SU-DHL-6 (cell line): ENCODE data around the gene ABCA12.

ENCODE experiments used
- H2AFZ ChIP-seq: fragments of 200-600 bp; sonication (generic); 2 replicates; pipeline ENCODE4 v1.6.1; 2014; ENCODE audit warnings: low read depth, mild to moderate bottlenecking, moderate library complexity, mixed read lengths, antibody characterized with exemption, low read length; ENCODE audit not compliant: severe bottlenecking
- H3F3A ChIP-seq: fragments of 200-600 bp; shearing (Covaris generic); 2 replicates; pipeline ENCODE4 v1.6.0; 2016; ENCODE audit warnings: antibody characterized with exemption, mild to moderate bottlenecking; ENCODE audit not compliant: insufficient read depth
- H3K27ac ChIP-seq: fragments of 200-600 bp; sonication (generic); 2 replicates; pipeline ENCODE4 v1.5.1; 2016; ENCODE audit warnings: low read depth, mild to moderate bottlenecking, low read length, moderate library complexity, mixed read lengths
- H3K27me3 ChIP-seq: fragments of 200-600 bp; sonication (generic), shearing (Covaris generic); 2 replicates; pipeline ENCODE4 v1.6.0; 2014; ENCODE audit warnings: mild to moderate bottlenecking, low read length
- H3K36me3 ChIP-seq: fragments of 200-600 bp; sonication (generic); 2 replicates; pipeline ENCODE4 v1.6.1; 2014; ENCODE audit warnings: mild to moderate bottlenecking, low read length, mixed read lengths
- H3K4me2 ChIP-seq: fragments of 300-600, 200-600 bp; shearing (Covaris generic), sonication (generic); 2 replicates; pipeline ENCODE4 v1.6.0; 2014; ENCODE audit warnings: low read length, low read depth, mild to moderate bottlenecking; ENCODE audit not compliant: poor library complexity, severe bottlenecking
- H3K4me3 ChIP-seq: fragments of 200-600 bp; sonication (generic); 2 replicates; pipeline ENCODE4 v1.5.1; 2014; ENCODE audit warnings: antibody characterized with exemption, low read length, mild to moderate bottlenecking, mixed read lengths; ENCODE audit not compliant: insufficient read depth, poor library complexity, severe bottlenecking
- H3K79me2 ChIP-seq: fragments of 200-600 bp; sonication (generic); 2 replicates; pipeline ENCODE4 v1.6.1; 2014; ENCODE audit warnings: mild to moderate bottlenecking, low read length, moderate library complexity; ENCODE audit not compliant: insufficient read depth
- H3K9ac ChIP-seq: fragments of 200-600 bp; sonication (generic); 2 replicates; pipeline ENCODE4 v1.7.0; 2014; ENCODE audit warnings: mild to moderate bottlenecking, low read length
- H3K9me2 ChIP-seq: fragments of 200-600 bp; sonication (generic); replicated peaks from 2 replicates; pipeline ENCODE4 v1.6.1; 2014; ENCODE audit warnings: low read length; ENCODE audit not compliant: insufficient read depth
- H3K9me3 ChIP-seq: fragments of 200-600 bp; sonication (generic); 2 replicates; pipeline ENCODE4 v1.6.1; 2014; ENCODE audit warnings: low read length, mixed read lengths; ENCODE audit not compliant: insufficient read depth
- H4K20me1 ChIP-seq: fragments of 200-600 bp; sonication (generic); 2 replicates; pipeline ENCODE4 v1.6.1; 2014; ENCODE audit warnings: low read depth, mild to moderate bottlenecking, antibody characterized with exemption, low read length, moderate library complexity, mixed read lengths
- EZH2phosphoT487 ChIP-seq: fragments of 200-600 bp; sonication (generic), shearing (Covaris generic); conservative IDR thresholded peaks from 2 replicates; pipeline ENCODE4 v1.6.1; 2018; ENCODE audit warnings: mild to moderate bottlenecking, antibody characterized with exemption, low read length, moderate library complexity, mixed read lengths
- TF ChIP-seq, protein P1 (sequence below): fragments of 200-600 bp; sonication (generic); IDR thresholded peaks from one replicate; pipeline ENCODE4 v1.5.1; 2017; ENCODE audit warnings: antibody characterized with exemption, mild to moderate bottlenecking, low read length, moderate library complexity; ENCODE audit not compliant: insufficient read depth, poor library complexity, severe bottlenecking

ABCA12 gene

DNA sequence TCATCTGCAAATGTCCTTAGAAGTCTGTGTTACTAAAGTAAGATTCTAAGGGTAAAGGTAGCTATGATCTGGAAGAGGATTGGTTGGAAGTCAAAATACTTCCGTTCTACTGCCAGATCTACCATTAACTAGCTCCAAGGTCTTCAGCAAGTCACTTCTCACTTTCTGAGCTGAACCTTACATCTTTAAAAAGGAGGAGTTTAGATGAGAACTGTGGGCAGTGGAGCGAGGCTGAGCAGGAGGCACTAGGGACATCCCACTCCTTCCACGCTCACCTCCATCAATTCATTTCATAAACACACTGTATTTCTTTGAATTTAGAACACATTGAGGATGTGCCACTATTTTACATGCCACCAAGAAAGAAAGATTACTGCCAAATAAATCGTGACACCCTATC is 143.0 kb downstream of the ABCA12 start:
- no peak overlapping the region for H3K9ac ChIP-seq
- H3K36me3 ChIP-seq, result no peaks in the 10 kb centered on the region

GRCh38 chr2:214992911-214993310 is 145.5 kb downstream of the ABCA12 start:
- Histone ChIP-seq H3F3A (no peaks in the 10 kb centered on the region), H3K4me2 (no peak overlapping the region), H4K20me1 (no peaks in the 10 kb centered on the region), H3K4me3 (no peak overlapping the region), H3K27ac (no peak overlapping the region), H3K36me3 (no peaks in the 10 kb centered on the region), H3K9ac (no peak overlapping the region), H3K79me2 (no peaks in the 10 kb centered on the region), H3K9me3 (no peaks in the 10 kb centered on the region), H3K9me2 (no peaks in the 10 kb centered on the region), H3K27me3 (no peaks in the 10 kb centered on the region), H2AFZ (no peak overlapping the region)
- TF ChIP-seq EZH2phosphoT487, result no peak
- TF ChIP-seq, protein P1, sequence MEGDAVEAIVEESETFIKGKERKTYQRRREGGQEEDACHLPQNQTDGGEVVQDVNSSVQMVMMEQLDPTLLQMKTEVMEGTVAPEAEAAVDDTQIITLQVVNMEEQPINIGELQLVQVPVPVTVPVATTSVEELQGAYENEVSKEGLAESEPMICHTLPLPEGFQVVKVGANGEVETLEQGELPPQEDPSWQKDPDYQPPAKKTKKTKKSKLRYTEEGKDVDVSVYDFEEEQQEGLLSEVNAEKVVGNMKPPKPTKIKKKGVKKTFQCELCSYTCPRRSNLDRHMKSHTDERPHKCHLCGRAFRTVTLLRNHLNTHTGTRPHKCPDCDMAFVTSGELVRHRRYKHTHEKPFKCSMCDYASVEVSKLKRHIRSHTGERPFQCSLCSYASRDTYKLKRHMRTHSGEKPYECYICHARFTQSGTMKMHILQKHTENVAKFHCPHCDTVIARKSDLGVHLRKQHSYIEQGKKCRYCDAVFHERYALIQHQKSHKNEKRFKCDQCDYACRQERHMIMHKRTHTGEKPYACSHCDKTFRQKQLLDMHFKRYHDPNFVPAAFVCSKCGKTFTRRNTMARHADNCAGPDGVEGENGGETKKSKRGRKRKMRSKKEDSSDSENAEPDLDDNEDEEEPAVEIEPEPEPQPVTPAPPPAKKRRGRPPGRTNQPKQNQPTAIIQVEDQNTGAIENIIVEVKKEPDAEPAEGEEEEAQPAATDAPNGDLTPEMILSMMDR, result no peak

More for the DNA sequence above, 143.0 kb downstream of the ABCA12 start:
- no peaks in the 10 kb centered on the region for H3K27me3 ChIP-seq
- H3F3A ChIP-seq, result no peaks in the 10 kb centered on the region
- H4K20me1 ChIP-seq, result no peaks in the 10 kb centered on the region
- no peaks in the 10 kb centered on the region for H3K9me2 ChIP-seq
- no peak overlapping the region for H2AFZ ChIP-seq
- TF ChIP-seq, protein P1, result no peak
- no peak for TF ChIP-seq EZH2phosphoT487
- H3K4me2 ChIP-seq, result no peak overlapping the region
- no peak overlapping the region for H3K4me3 ChIP-seq
- H3K79me2 ChIP-seq, result no peaks in the 10 kb centered on the region
- no peak overlapping the region for H3K27ac ChIP-seq
- no peaks in the 10 kb centered on the region for H3K9me3 ChIP-seq

GRCh38 chr2:214989187-214989586 is 149.2 kb downstream of the ABCA12 start:
- H3K36me3 ChIP-seq, result no peaks in the 10 kb centered on the region
- no peak overlapping the region for H2AFZ ChIP-seq
- TF ChIP-seq, protein P1, result no peak
- no peak for TF ChIP-seq EZH2phosphoT487

More at GRCh38 chr2:214989187-214989586, 149.2 kb downstream of the ABCA12 start:
- Histone ChIP-seq H3K27me3 (no peaks in the 10 kb centered on the region), H3K27ac (no peak overlapping the region), H3K4me2 (no peak overlapping the region), H3K4me3 (no peak overlapping the region), H3K9me2 (no peaks in the 10 kb centered on the region), H3K79me2 (no peaks in the 10 kb centered on the region), H4K20me1 (no peaks in the 10 kb centered on the region), H3K9me3 (no peaks in the 10 kb centered on the region), H3K9ac (no peak overlapping the region), H3F3A (no peaks in the 10 kb centered on the region)
